Stimulated activated CD4-positive, alpha-beta T cell treated with anti-CD3 and anti-CD28 coated beads, Interleukin-1b, Interleukin-23, amount 100 ng/mL, for 1 hour (primary cell): ENCODE results near the gene UGP2.
"Not testable (repeated sequence)": the region's sequence is repeated elsewhere in the genome, so short reads cannot be mapped to it uniquely, and the experiment has no call there.

ENCODE experiments used
- DNase-seq, 2 donors: peaks; one replicate each; pipeline ENCODE4 v3.0.0-alpha.2; 2020; ENCODE audit warnings: low read depth in 2 of 2

UGP2 gene

DNA sequence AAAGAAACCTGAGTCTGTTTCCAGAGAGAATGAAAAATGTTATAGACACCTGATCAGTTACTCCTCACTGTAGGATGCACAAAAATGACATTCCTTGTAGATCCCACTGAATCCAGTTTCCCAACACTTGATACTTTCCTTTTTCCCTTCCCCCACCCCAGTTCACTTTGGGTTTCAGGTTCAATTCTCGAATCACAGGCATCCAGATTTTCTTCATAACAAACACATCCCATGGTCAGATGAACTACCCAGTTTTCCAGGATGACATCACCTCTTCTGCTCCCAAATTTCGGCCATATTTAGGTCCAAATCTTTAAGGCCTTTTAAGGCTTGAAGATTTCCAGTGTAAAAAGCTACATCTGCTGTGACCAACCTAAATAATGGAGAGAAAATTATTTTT lies 51.5 kb downstream of the UGP2 start:
- DNase-seq: no peak

GRCh38 chr2:63894167-63894566 lies 52.5 kb downstream of the UGP2 start:
- DNase-seq: no peak

DNA sequence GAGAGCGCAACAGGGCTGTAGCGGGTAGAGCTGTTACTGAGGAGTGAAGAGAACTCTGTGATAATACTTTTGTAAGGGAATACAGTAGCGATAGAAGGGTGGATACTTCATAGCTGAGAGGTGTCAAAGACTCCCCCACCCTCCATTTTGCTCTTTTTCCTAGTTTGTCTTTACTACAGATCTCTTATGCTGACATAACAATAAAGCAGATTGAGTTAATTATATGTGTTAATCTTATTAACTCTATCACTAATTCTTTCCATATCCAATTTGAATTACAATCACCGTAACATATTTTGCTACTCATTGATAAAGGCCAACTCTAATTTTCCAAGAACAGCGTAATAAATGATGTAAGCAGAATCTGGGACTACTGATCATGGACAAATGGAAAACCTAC lies 57.1 kb downstream of the UGP2 start:
- no peak for DNase-seq

DNA sequence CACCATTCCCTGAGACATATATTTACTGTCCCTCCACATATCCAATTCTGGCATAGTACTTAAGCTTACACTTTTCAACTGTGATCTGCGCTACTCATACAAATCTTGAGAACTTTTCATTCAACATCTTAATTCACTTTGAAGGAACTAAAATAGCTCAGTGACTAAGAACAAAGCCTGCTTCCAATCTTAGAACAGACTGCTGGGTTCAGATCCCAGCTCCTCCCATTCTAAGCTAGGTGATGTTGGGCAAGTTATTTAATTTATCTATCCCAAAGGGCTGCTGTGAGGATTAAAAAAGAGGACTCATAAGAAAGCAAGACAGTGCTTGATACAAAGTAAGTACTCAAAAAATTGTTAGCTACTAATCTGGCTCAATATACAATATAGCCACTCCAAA lies 57.9 kb downstream of the UGP2 start:
- DNase-seq: no peak

GRCh38 chr2:63902149-63902548 lies 60.5 kb downstream of the UGP2 start:
- no peak for DNase-seq

DNA sequence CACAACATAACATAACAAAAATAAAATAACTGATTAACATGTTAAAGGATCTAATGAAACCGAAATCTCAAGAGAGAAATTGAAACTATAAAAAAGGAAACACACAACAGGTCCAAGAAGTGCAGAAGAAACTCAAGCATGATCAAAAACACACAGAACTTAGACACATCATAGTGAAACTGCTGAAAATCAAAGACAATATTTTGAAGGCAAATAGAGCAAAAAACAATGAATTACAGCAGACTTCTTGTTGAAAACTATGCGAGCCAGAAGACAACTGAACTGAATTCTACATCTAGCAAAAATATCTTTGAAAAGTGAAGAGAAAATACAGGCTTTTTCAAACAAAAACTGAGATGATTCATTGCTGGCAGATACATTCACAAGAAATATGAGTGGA lies 61.3 kb downstream of the UGP2 start:
- DNase-seq: no peak

DNA sequence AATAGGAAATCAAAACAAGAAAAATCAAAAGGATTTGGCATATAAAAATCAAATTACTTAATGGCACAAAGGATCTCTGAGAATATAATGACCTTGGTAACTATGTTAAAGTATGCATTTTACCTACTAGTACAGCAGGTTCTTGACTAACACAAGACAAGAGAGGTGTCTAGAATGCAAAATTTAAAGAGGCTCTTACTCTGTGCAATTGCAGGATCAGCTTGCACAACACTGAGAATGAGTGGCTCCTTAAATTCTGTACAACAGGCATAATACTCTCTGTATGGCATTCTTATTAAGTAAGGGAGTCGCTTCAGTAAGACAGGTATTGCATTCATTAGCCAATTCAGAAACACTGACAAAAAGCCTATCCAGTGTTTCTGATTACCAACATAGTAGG lies 72.6 kb downstream of the UGP2 start:
- no peak for DNase-seq

- DNase-seq: no peak
Observed at GRCh38 chr2:63926815-63927214, 85.1 kb downstream of the UGP2 start.

- not testable (repeated sequence) for DNase-seq
Observed at GRCh38 chr2:63932104-63932503, 90.4 kb downstream of the UGP2 start.
